BLaER1 (cell line): Measurements from ENCODE around the gene ACADM.

Experiments
- H3K27ac ChIP-seq: shearing (Covaris generic); formaldehyde crosslinking; 2 replicates; pipeline ENCODE4 v1.8.1; 2022
- H3K27me3 ChIP-seq: shearing (Covaris generic); formaldehyde crosslinking; 2 replicates; pipeline ENCODE4 v1.8.1; 2022
- H3K36me3 ChIP-seq: shearing (Covaris generic); formaldehyde crosslinking; 2 replicates; pipeline ENCODE4 v1.8.1; 2022
- H3K4me1 ChIP-seq: shearing (Covaris generic); formaldehyde crosslinking; 2 replicates; pipeline ENCODE4 v1.8.1; 2022
- H3K4me2 ChIP-seq: shearing (Covaris generic); formaldehyde crosslinking; 2 replicates; pipeline ENCODE4 v1.8.1; 2022
- H3K4me3 ChIP-seq: shearing (Covaris generic); formaldehyde crosslinking; 2 replicates; pipeline ENCODE4 v1.8.1; 2022
- H3K9ac ChIP-seq: shearing (Covaris generic); formaldehyde crosslinking; 2 replicates; pipeline ENCODE4 v1.8.1; 2022
- H3K9me3 ChIP-seq: shearing (Covaris generic); formaldehyde crosslinking; 2 replicates; pipeline ENCODE4 v1.8.1; 2022
- H4K20me1 ChIP-seq: shearing (Covaris generic); formaldehyde crosslinking; 2 replicates; pipeline ENCODE4 v1.8.1; 2022
- Cebpa-rat ChIP-seq: shearing (Covaris generic); IDR thresholded peaks from 2 replicates; pipeline ENCODE4 v1.8.1; 2022

The ACADM gene

DNA sequence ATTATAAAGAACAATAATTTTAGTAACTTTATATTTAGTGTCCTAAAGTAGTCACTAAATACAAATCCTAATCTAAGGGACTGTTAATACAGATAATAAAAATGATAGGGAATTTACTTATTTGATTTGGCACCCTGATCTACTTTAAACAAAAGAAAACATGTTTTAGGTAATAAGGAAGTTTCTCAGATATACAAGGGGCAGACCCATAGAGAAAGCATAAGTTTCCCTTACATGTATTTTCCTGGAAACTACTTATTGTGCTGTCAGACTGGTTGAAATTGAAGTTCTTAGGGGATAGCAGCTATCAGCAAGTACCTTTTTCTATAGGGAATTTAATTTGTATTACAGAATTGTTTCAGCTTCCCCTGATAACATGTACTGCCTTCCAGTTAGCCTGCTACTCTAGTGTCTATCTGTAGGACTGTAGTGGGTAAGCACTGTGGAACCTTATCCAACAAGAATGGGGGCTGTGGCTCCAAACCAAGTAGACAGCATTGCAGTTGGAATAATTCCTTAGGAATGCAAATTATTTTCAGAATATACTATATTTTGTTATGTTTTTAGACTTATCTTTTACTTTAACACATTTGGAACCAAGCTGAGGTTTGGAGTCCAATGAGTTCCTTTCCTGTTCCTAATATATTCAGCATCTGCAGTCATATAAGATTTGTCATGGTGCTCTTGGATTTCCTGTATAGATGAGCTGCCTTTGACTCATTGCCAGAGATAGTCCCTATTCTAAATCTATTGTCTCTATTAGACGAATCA, 86.9 kb downstream of the ACADM start:
- Histone ChIP-seq H3K4me2 (no peak overlapping the region), H3K36me3 (no peaks in the 10 kb centered on the region), H3K4me3 (no peak overlapping the region), H3K4me1 (no peaks in the 10 kb centered on the region), H4K20me1 (no peaks in the 10 kb centered on the region), H3K9ac (no peak overlapping the region), H3K27ac (no peak overlapping the region), H3K27me3 (no peaks in the 10 kb centered on the region), H3K9me3 (no peaks in the 10 kb centered on the region)
- TF ChIP-seq Cebpa-rat = no peak

DNA sequence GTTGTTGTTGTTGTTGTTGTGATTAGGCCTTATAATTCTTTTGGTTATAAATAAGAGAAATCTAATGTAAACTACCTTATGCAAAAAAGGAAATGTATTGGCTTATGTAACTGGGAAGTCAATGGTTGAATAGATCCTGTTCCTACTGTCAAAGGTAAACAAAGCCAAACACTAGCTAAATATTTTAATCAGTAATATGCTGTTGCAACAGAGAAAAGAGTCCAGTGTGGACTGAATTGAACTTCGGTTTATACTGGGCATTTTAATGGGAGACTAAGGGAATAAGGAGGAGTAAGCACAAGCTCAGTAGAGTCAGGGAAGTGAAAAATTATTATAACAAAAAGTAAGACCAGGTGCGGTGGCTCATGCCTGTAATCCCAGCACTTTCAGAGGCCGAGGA, 87.6 kb downstream of the ACADM start:
- no peaks in the 10 kb centered on the region for H3K9me3 ChIP-seq
- H3K9ac ChIP-seq = no peak overlapping the region
- no peaks in the 10 kb centered on the region for H3K27me3 ChIP-seq
- no peaks in the 10 kb centered on the region for H3K36me3 ChIP-seq
- H3K27ac ChIP-seq = no peak overlapping the region
- H4K20me1 ChIP-seq = no peaks in the 10 kb centered on the region
- H3K4me1 ChIP-seq = no peaks in the 10 kb centered on the region
- no peak for TF ChIP-seq Cebpa-rat
- no peak overlapping the region for H3K4me3 ChIP-seq
- H3K4me2 ChIP-seq = no peak overlapping the region
